ENCODE data around the gene PLIN5.

- TF ChIP-seq POLR2AphosphoS5 (IDR thresholded peaks at IDR 0.05; ENCODE audit: low read depth, low read length) (no peak), TAF1 (IDR thresholded peaks at IDR 0.05; ENCODE audit: borderline replicate concordance, low read depth, low read length) (no peak)
These were observed 42.2 kb upstream of the PLIN5 start for GRCh38 chr19:4577020-4577782.
